Neural progenitor cell (in vitro differentiated cells): Measurements from ENCODE around the gene CAMK1D. TPM values are rescaled to one million over a fixed set of nuclear protein-coding genes. Genes with fewer than 3 reads are reported as not detected.

Source experiments
- DNase-seq: peaks from one replicate; pipeline ENCODE4 v3.0.0-alpha.2; 2016; ENCODE audit warnings: low spot score
- H2AFZ ChIP-seq: fragments of 200-600 bp; sonication (generic); replicated peaks from 2 replicates; pipeline ENCODE4 v1.6.1; 2016; ENCODE audit warnings: antibody characterized with exemption
- H3F3A ChIP-seq: fragments of 200-600 bp; sonication (generic); 2 replicates; pipeline ENCODE4 v1.6.1; 2016; ENCODE audit warnings: antibody characterized with exemption, low read depth
- H3K27ac ChIP-seq: fragments of 200-600 bp; sonication (generic); 2 replicates; pipeline ENCODE4 v1.5.1; 2016; ENCODE audit warnings: mild to moderate bottlenecking
- H3K27me3 ChIP-seq: fragments of 200-600 bp; sonication (generic); 2 replicates; pipeline ENCODE4 v1.6.1; 2016; ENCODE audit warnings: mild to moderate bottlenecking, moderate library complexity
- H3K36me3 ChIP-seq: fragments of 200-600 bp; sonication (generic); 2 replicates; pipeline ENCODE4 v1.5.1; 2016
- H3K4me1 ChIP-seq: fragments of 200-600 bp; sonication (generic); 2 replicates; pipeline ENCODE4 v1.6.1; 2016; ENCODE audit warnings: mixed run types
- H3K4me2 ChIP-seq: fragments of 200-600 bp; sonication (generic); 2 replicates; pipeline ENCODE4 v1.6.1; 2016
- H3K4me3 ChIP-seq: fragments of 200-600 bp; sonication (generic); 2 replicates; pipeline ENCODE4 v1.5.1; 2016
- H3K79me2 ChIP-seq: fragments of 200-600 bp; sonication (generic); 2 replicates; pipeline ENCODE4 v1.6.1; 2016; ENCODE audit warnings: low read depth
- H3K9ac ChIP-seq: fragments of 200-600 bp; sonication (generic); 2 replicates; pipeline ENCODE4 v1.6.1; 2016
- H3K9me3 ChIP-seq: fragments of 200-600 bp; sonication (generic); 2 replicates; pipeline ENCODE4 v1.5.1; 2016; ENCODE audit warnings: low read depth
- H4K20me1 ChIP-seq: fragments of 200-600 bp; sonication (generic); 2 replicates; pipeline ENCODE4 v1.6.1; 2016; ENCODE audit warnings: low read depth
- H3K27ac Mint-ChIP-seq: 3 replicates; pipeline ENCODE4 v1.8.0; 2021; ENCODE audit warnings: mixed read lengths
- H3K27me3 Mint-ChIP-seq: 2 replicates; pipeline ENCODE4 v1.8.0; 2022; ENCODE audit warnings: low read depth, mild to moderate bottlenecking, inconsistent platforms, moderate library complexity, mixed read lengths; ENCODE audit not compliant: insufficient read depth
- H3K36me3 Mint-ChIP-seq: 3 replicates; pipeline ENCODE4 v1.8.0; 2021; ENCODE audit warnings: mixed read lengths
- H3K4me1 Mint-ChIP-seq: 3 replicates; pipeline ENCODE4 v1.8.0; 2021; ENCODE audit warnings: mixed read lengths
- H3K4me3 Mint-ChIP-seq: 3 replicates; pipeline ENCODE4 v1.8.0; 2021; ENCODE audit warnings: mild to moderate bottlenecking, moderate library complexity, mixed read lengths
- H3K9me3 Mint-ChIP-seq: 3 replicates; pipeline ENCODE4 v1.8.0; 2020; ENCODE audit warnings: mixed read lengths
- EZH2 ChIP-seq: fragments of 200-600 bp; sonication (generic); IDR thresholded peaks from 2 replicates; pipeline ENCODE4 v1.6.1; 2017; ENCODE audit warnings: antibody characterized with exemption, mild to moderate bottlenecking, moderate library complexity
- EZH2phosphoT487 ChIP-seq: fragments of 200-600 bp; sonication (generic); IDR thresholded peaks from 2 replicates; pipeline ENCODE4 v1.6.1; 2017; ENCODE audit warnings: antibody characterized with exemption
- total RNA-seq: library from RNA; depleted of rRNA; stranded (reverse); fragments of >200 nt; gene quantifications from 2 replicates; pipeline ENCODE4 v1.2.3, GENCODE V29; 2015; ENCODE audit warnings: low replicate concordance
- TF ChIP-seq, protein P1 (sequence below): fragments of 200-600 bp; sonication (generic); IDR thresholded peaks from 2 replicates; pipeline ENCODE4 v1.5.1; 2017; ENCODE audit warnings: antibody characterized with exemption, mild to moderate bottlenecking

The CAMK1D gene
- total RNA-seq, 1 donor from 2014 or later, result 7.6 TPM

DNA sequence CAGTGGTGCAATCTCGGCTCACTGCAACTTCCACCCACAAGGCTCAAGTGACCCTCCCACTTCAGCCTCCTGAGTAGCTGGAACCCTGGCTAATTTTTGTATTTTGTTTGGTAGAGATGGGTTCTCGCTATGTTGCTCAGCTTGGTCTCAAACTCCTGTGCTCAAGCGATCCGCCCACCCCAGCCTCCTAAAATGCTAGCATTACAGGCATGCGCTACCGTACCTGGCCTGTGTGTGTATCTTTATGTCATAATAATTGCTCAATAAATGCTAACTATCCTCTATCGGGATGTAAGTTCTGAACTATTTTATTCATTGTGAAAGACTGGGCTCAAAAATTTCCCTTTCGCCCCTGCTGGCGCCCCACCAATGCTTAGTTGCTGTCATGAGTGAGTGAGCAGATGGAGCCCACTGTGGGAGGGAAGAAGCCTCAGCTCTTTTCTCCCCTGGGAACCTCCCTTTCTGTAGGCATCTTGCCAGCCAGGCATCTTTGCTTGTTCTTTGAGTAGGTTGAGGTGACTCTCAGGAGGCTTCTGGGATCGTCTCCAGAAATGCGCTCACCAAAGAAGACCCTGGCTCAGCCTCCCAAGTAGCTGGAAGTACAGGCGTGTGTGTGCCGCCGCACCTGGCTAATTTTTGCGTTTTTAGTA lies 38.3 kb downstream of the CAMK1D start:
- no peak overlapping the region for H3K27ac Mint-ChIP-seq
- no peaks in the 10 kb centered on the region for H3K27me3 Mint-ChIP-seq
- Histone ChIP-seq H3K9ac (no peak overlapping the region), H3K36me3 (no peaks in the 10 kb centered on the region), H3K4me3 (no peak overlapping the region), H3K27ac (no peak overlapping the region), H3F3A (no peaks in the 10 kb centered on the region), H3K4me1 (peaks cover 7% of the 10 kb centered on the region), H4K20me1 (no peaks in the 10 kb centered on the region), H3K79me2 (no peaks in the 10 kb centered on the region), H2AFZ (no peak overlapping the region), H3K4me2 (no peak overlapping the region), H3K27me3 (no peaks in the 10 kb centered on the region), H3K9me3 (no peaks in the 10 kb centered on the region)
- H3K4me3 Mint-ChIP-seq, result no peak overlapping the region
- TF ChIP-seq EZH2 (no peak), EZH2phosphoT487 (no peak)
- TF ChIP-seq, protein P1, sequence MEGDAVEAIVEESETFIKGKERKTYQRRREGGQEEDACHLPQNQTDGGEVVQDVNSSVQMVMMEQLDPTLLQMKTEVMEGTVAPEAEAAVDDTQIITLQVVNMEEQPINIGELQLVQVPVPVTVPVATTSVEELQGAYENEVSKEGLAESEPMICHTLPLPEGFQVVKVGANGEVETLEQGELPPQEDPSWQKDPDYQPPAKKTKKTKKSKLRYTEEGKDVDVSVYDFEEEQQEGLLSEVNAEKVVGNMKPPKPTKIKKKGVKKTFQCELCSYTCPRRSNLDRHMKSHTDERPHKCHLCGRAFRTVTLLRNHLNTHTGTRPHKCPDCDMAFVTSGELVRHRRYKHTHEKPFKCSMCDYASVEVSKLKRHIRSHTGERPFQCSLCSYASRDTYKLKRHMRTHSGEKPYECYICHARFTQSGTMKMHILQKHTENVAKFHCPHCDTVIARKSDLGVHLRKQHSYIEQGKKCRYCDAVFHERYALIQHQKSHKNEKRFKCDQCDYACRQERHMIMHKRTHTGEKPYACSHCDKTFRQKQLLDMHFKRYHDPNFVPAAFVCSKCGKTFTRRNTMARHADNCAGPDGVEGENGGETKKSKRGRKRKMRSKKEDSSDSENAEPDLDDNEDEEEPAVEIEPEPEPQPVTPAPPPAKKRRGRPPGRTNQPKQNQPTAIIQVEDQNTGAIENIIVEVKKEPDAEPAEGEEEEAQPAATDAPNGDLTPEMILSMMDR, result no peak
- peaks cover 6% of the 10 kb centered on the region for H3K36me3 Mint-ChIP-seq
- peaks cover 2% of the 10 kb centered on the region for H3K9me3 Mint-ChIP-seq
- peaks cover 10% of the 10 kb centered on the region for H3K4me1 Mint-ChIP-seq
- DNase-seq, result no peak

DNA sequence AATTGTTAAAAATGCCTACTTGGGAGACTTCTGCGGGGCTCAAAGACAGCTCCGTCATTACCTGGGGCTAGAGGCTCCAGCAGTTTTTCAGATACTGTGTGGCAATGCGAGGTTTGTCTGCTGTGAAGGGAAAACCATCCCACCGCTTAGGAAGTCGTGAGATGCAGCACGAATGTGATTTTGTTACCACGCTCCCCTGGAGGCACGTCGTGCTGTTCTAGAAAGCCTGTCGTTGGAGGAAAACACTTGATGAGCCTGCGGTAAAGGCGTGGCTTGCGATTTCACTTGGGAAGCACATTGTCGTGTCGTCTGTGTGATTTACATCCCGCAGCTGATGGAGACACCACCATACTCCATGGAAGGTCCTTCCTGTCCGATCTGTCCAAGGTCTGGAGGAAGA lies 39.3 kb downstream of the CAMK1D start:
- no peak overlapping the region for H2AFZ ChIP-seq
- no peak overlapping the region for H3K4me2 ChIP-seq
- Mint-ChIP-seq H3K36me3 (peaks cover 6% of the 10 kb centered on the region), H3K4me3 (no peak overlapping the region), H3K27ac (no peak overlapping the region), H3K27me3 (no peaks in the 10 kb centered on the region), H3K4me1 (peaks cover 10% of the 10 kb centered on the region), H3K9me3 (peaks cover 2% of the 10 kb centered on the region)
- H3K79me2 ChIP-seq, result no peaks in the 10 kb centered on the region
- TF ChIP-seq EZH2phosphoT487 (no peak), EZH2 (no peak)
- TF ChIP-seq, protein P1, result no peak
- H3K27ac ChIP-seq, result no peak overlapping the region
- no peak for DNase-seq
- H3K4me1 ChIP-seq, result peaks cover 7% of the 10 kb centered on the region
- H3K27me3 ChIP-seq, result no peaks in the 10 kb centered on the region
- H3K36me3 ChIP-seq, result no peaks in the 10 kb centered on the region
- H3K9ac ChIP-seq, result no peak overlapping the region
- no peak overlapping the region for H3K4me3 ChIP-seq
- H3K9me3 ChIP-seq, result no peaks in the 10 kb centered on the region
- no peaks in the 10 kb centered on the region for H3F3A ChIP-seq
- no peaks in the 10 kb centered on the region for H4K20me1 ChIP-seq

DNA sequence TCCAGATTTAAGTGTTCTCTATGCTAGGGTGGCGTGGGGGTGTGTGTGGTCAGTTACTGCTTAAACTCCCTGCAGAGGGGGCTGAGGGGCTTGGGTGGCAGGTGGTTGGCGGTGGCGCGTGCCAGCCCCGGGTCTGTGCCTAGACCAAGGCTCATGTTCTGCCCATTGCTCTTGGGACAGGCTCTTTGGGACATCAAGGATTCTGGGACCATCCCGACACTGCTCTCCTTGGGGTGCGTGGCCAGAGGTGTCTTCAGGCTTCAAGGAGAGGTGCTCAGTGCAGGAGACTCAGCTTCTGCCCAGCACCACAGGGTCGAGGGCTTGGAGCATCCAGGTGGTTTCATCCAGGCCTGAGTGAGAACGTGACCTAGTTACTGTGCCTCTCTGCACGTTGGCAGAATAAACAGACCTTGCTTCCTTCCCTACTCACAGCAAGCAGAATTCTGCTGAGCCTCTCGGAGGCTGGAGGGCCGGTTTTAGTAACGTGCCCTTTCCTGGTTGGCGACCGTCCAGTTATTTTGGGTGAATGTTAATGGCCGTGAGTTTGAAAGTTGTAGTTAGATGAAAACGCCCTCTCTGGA lies 39.9 kb downstream of the CAMK1D start:
- H3K36me3 ChIP-seq, result no peaks in the 10 kb centered on the region
- no peak overlapping the region for H2AFZ ChIP-seq
- no peak overlapping the region for H3K9ac ChIP-seq
- H3K9me3 ChIP-seq, result no peaks in the 10 kb centered on the region
- H3K27me3 ChIP-seq, result no peaks in the 10 kb centered on the region
- H3F3A ChIP-seq, result no peaks in the 10 kb centered on the region
- H3K4me2 ChIP-seq, result no peak overlapping the region
- Mint-ChIP-seq H3K9me3 (peaks cover 2% of the 10 kb centered on the region), H3K36me3 (peaks cover 6% of the 10 kb centered on the region), H3K27me3 (no peaks in the 10 kb centered on the region), H3K4me3 (no peak overlapping the region), H3K27ac (no peak overlapping the region), H3K4me1 (peaks cover 10% of the 10 kb centered on the region)
- TF ChIP-seq, protein P1, result no peak
- H4K20me1 ChIP-seq, result no peaks in the 10 kb centered on the region
- no peaks in the 10 kb centered on the region for H3K79me2 ChIP-seq
- no peak overlapping the region for H3K27ac ChIP-seq
- no peak overlapping the region for H3K4me3 ChIP-seq
- no peak for DNase-seq
- peaks cover 7% of the 10 kb centered on the region for H3K4me1 ChIP-seq
